WERI-Rb-1 (cell line): ENCODE results near the gene SRGN.

Experiments
- DNase-seq: peaks from one replicate; pipeline ENCODE4 v3.0.0-alpha.2; 2020
- H3K27ac ChIP-seq: fragments of 250-450 bp; sonication (Bioruptor Pico); 2 replicates; pipeline ENCODE4 v1.5.1; 2020; ENCODE audit warnings: mild to moderate bottlenecking, moderate library complexity
- H3K27me3 ChIP-seq: fragments of 250-450 bp; sonication (Bioruptor Pico); 2 replicates; pipeline ENCODE4 v1.5.1; 2021; ENCODE audit warnings: mild to moderate bottlenecking, low read depth, moderate library complexity; ENCODE audit not compliant: insufficient read depth, severe bottlenecking
- H3K36me3 ChIP-seq: fragments of 250-450 bp; sonication (Bioruptor Pico); 2 replicates; pipeline ENCODE4 v1.5.1; 2020; ENCODE audit warnings: mild to moderate bottlenecking, moderate library complexity
- H3K4me3 ChIP-seq: 2 replicates; pipeline ENCODE4 v1.5.1; 2011; ENCODE audit warnings: low read depth, mild to moderate bottlenecking, control low read depth, low read length
- H3K9me3 ChIP-seq: fragments of 250-450 bp; sonication (Bioruptor Pico); 2 replicates; pipeline ENCODE4 v1.5.1; 2021; ENCODE audit warnings: mild to moderate bottlenecking, moderate library complexity; ENCODE audit not compliant: severe bottlenecking
- TF ChIP-seq, protein P1 (sequence below): IDR thresholded peaks from 2 replicates; pipeline ENCODE4 v1.5.1; 2011; ENCODE audit warnings: low read depth, mild to moderate bottlenecking, control low read depth, inconsistent platforms, low read length

SRGN gene

DNA sequence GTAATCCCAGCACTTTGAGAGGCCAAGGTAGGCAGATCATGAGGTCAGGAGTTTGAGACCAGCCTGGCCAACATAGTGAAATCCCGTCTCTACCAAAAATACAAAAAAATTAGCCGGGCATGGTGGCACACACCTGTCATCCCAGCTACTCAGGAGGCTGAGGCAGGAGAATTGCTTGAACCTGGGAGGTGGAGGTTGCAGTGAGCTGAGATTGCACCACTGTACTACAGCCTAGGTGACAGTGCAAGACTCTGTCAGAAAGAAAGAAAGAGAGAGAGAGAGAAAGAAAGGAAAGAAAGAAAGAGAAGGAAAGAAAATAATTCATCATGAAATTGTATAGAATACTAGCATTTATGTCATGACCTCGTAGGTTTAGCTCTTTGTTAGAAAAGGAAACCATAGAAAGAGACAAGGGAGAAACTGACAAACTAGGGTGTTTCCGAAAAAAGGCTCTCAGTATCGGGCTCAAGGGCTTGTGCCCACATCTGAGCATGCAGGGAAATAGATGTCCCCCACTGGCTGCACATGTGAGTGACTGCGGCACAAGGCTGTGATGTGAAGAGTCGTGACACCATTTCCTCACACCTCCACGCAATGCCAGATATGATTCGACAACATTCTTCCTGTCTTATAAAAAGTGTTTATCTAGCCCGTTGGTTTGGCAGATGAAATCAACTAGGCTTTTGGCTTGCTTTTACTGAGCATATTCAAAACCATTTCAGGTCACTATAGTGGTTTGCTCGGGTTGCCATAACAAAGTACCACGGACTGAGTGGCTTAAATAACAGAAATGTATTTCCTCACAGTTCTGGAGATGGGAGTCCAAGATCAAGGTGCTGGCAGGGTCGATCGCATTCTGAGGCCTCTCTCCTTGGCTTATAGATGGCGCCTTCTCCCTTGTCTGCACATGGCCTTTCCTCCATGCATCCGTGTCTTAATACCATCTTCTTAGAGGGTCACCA lies 2.0 kb downstream of the SRGN start:
- H3K36me3 ChIP-seq, result no peaks in the 10 kb centered on the region
- TF ChIP-seq, protein P1, sequence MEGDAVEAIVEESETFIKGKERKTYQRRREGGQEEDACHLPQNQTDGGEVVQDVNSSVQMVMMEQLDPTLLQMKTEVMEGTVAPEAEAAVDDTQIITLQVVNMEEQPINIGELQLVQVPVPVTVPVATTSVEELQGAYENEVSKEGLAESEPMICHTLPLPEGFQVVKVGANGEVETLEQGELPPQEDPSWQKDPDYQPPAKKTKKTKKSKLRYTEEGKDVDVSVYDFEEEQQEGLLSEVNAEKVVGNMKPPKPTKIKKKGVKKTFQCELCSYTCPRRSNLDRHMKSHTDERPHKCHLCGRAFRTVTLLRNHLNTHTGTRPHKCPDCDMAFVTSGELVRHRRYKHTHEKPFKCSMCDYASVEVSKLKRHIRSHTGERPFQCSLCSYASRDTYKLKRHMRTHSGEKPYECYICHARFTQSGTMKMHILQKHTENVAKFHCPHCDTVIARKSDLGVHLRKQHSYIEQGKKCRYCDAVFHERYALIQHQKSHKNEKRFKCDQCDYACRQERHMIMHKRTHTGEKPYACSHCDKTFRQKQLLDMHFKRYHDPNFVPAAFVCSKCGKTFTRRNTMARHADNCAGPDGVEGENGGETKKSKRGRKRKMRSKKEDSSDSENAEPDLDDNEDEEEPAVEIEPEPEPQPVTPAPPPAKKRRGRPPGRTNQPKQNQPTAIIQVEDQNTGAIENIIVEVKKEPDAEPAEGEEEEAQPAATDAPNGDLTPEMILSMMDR, result no peak
- no peaks in the 10 kb centered on the region for H3K9me3 ChIP-seq
- H3K27ac ChIP-seq, result no peak overlapping the region
- no peak for DNase-seq
- H3K4me3 ChIP-seq, result no peak overlapping the region
- no peaks in the 10 kb centered on the region for H3K27me3 ChIP-seq

DNA sequence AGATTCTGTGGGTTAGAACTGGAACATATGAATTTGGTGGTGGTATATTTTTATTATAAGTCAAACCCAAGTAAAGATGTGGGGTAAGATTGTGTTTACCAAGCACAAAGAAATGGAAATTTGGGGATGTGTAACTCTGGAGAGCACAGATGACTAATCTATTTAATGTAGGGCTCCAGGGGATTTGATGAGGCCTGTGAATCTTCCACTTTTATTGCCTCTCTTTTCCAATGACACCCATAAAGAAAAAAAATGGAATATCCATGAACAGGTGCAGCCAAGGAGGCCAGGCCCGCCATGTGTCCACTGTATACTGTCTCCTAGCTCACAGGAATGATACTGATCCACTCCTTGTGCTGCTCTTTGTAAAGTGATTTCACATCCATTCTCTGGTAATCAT lies 2.8 kb downstream of the SRGN start:
- no peak for DNase-seq
- no peaks in the 10 kb centered on the region for H3K36me3 ChIP-seq
- H3K4me3 ChIP-seq, result no peak overlapping the region
- no peaks in the 10 kb centered on the region for H3K9me3 ChIP-seq
- TF ChIP-seq, protein P1, result no peak
- no peak overlapping the region for H3K27ac ChIP-seq
- no peaks in the 10 kb centered on the region for H3K27me3 ChIP-seq

DNA sequence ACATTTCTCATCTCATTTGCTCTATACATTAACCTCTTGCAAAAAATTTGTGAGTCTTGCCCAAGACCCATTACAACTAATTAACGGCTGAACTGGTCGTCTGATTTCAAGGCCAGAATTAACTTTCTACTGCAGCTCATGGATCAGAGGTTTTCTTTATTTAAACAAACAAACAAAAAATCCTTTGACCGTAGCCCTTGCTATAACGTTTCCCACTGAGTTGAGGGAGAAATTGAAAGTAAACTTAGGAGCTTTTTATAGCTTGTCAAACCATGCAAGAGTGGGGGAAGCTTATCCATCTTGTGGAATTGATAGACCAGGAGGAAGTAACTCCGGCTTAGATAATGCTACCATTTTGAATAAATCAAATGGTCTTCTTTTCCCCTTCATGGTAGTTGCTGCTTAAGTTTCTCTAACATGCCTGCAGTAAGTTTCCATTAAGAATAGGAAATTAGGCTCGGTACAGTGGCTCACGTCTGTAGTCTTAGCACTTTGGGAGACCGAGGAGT lies 3.3 kb downstream of the SRGN start:
- Histone ChIP-seq H3K9me3 (no peaks in the 10 kb centered on the region), H3K4me3 (no peak overlapping the region), H3K36me3 (no peaks in the 10 kb centered on the region), H3K27ac (no peak overlapping the region), H3K27me3 (no peaks in the 10 kb centered on the region)
- DNase-seq, result no peak
- TF ChIP-seq, protein P1, result no peak

DNA sequence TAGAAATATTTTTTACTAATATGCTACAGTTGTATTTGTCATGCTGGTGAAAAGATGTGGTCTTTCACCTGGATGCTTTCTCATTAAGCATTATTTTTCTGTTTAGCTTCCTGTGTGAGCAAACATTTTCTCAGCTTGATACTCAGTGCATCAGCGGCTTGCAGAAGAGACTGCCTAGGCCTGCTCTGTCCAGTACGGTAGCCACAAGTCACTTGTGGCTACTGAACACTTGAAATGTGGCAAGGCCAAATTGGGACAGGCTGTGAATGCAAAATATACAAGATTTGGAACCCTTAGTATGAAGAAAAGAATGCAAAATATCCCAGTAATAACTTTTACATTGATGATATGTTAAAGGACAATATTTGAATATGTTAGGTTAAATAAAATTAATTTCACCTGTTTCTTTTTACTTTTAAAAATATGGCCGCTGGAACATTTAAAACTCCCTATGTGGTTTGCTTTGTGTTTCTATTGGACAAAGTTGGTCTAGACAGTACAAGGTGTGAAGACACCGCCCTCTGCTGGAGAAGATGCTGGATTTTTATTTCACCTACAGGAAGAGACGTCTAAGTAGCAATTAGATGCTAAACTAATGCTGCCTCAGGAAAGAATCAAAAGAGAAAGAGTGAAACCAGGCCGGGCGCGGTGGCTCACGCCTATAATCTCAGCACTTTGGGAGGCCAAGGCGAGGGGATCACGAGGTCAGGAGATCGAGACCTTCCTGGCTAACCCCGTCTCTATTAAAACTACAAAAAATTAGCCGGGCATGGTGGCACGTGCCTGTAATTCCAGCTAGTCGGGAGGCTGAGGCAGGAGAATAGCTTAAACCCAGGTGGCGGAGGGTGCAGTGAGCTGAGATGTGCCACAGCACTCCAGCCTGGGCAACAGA lies 5.3 kb downstream of the SRGN start:
- no peaks in the 10 kb centered on the region for H3K27me3 ChIP-seq
- H3K4me3 ChIP-seq, result no peak overlapping the region
- TF ChIP-seq, protein P1, result peak; percentile 57
- no peaks in the 10 kb centered on the region for H3K36me3 ChIP-seq
- peak; percentile 83 for DNase-seq
- H3K27ac ChIP-seq, result no peak overlapping the region
- H3K9me3 ChIP-seq, result no peaks in the 10 kb centered on the region

DNA sequence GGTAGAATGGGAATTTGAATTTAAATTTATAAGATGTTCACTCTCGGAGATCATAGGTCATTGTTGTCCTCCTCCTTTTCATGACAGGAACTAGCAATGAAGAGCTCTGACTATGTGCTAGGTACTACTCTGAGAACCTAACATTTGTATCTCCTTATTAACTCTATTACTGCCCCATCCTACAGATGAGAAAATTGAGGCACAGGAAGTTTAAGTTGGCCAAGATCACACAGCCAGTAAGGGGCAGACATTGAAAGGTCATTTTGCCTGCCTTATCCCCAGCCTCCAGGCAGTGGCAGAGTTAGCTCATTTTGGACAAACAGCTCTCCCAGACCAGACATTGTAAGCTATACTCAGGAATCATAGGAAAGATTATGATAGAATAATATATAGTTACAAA lies 6.0 kb downstream of the SRGN start:
- DNase-seq, result peak; percentile 16
- Histone ChIP-seq H3K9me3 (no peaks in the 10 kb centered on the region), H3K4me3 (no peak overlapping the region), H3K36me3 (no peaks in the 10 kb centered on the region), H3K27ac (no peak overlapping the region), H3K27me3 (no peaks in the 10 kb centered on the region)
- TF ChIP-seq, protein P1, result no peak
